Stimulated activated CD8-positive, alpha-beta memory T cell treated with anti-CD3 and anti-CD28 coated beads, Interleukin-7, amount 100 ng/mL, for 48 hours (primary cell): ENCODE measurements around the gene KIAA0319L.
"Not testable (repeated sequence)": the region's sequence is repeated elsewhere in the genome, so short reads cannot be mapped to it uniquely, and the experiment has no call there.

Experiments used
- DNase-seq, 2 donors: peaks; one replicate each; pipeline ENCODE4 v3.0.0-alpha.2; 2020; ENCODE audit warnings: low read depth in 1 of 2; ENCODE audit errors: extremely low read depth in 1 of 2

The KIAA0319L gene

GRCh38 chr1:35557118-35557610 lies at the start of gene KIAA0319L:
Gene KIAA0319L (minus strand): TSS chr1:35557403. CDS start chr1:35554491, 2,912 bp downstream.
- no peak for DNase-seq

GRCh38 chr1:35605867-35606182 lies 48.6 kb upstream of the KIAA0319L start:
- DNase-seq: no peak

- no peak for DNase-seq
These were observed 48.1 kb upstream of the KIAA0319L start for GRCh38 chr1:35605071-35605866.

DNA sequence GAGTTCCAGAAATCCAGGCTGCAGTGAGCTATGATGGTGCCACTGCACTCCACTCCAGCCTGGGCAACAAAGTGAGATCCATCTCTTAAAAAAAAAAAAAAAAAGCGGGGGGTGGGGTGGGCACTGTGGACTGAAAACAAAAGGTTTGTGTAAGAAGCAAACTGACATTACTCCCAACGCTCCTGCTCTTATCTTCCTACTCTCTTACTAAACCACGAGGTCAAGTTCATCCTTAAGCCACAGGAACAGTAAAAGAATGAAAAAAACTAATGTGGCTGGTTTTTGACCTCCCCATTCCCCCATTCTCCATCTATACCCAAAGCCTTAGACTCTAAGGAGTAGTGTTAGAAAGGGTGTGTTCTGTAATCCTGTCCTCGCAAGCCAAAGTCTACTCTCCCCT lies 46.7 kb upstream of the KIAA0319L start:
- no peak for DNase-seq

- no peak for DNase-seq
These were observed 46.3 kb upstream of the KIAA0319L start for GRCh38 chr1:35603468-35603867.

GRCh38 chr1:35600593-35600992 lies 43.4 kb upstream of the KIAA0319L start:
- DNase-seq: no peak

DNA sequence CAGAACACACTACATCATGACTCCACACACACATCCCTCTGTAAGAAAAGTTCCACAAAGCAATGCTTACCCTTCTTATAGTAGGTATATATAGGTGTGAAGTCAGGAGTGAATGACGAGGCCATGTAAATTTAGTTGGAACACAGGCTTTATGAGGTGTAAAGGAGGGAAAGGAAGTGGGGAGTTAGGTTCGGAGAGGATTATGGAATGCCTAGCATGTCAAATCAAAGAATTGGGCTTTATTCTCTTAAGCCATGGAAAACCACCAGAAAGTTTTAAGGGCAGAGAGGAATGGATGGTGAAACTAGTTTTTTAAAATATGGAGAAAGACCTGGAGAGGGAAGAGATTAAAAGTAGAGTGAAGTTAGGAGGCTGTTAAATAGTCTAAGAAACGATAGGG lies 42.2 kb upstream of the KIAA0319L start:
- DNase-seq: no peak

- no peak for DNase-seq
These were observed 41.7 kb upstream of the KIAA0319L start for GRCh38 chr1:35598895-35599294.

DNA sequence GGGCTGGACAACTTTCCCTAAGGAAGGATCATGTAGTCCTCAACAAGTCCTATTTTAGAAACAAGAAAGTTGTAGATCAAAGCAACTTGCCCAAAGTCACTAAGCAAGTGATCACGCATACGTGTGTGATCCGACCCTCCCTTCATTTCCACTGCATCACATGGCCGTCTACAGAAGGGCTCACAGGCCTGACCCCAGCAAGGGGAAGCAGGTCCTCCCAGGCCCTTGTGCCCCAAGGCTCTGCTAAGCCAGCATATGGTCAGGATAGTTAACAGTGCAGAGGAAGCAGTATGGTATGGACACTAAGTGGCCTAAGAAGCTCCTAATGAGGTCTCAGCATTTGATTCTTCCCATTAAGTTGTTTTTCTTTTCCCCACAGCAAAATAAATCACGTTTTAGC lies 40.7 kb upstream of the KIAA0319L start:
- no peak for DNase-seq

DNA sequence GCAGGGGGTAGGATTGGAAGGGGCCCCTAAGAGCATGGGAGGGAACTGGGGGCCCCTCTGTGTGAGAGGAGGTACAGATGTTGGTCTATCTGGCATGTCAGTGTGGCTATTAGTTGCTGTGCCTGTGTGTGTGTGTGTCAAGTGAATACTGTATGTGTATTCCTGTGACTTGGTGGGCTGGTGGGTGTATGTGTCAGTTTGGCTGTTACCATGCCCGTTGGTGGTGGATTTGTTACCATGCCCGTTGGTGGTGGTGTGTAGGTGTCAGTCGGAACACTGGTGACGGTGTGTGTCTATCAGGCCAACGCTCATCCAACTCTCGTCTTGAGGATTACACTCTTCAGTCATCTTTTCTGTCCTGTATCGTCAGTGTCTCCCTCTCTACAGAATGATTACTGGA lies 38.5 kb upstream of the KIAA0319L start:
- no peak for DNase-seq

DNA sequence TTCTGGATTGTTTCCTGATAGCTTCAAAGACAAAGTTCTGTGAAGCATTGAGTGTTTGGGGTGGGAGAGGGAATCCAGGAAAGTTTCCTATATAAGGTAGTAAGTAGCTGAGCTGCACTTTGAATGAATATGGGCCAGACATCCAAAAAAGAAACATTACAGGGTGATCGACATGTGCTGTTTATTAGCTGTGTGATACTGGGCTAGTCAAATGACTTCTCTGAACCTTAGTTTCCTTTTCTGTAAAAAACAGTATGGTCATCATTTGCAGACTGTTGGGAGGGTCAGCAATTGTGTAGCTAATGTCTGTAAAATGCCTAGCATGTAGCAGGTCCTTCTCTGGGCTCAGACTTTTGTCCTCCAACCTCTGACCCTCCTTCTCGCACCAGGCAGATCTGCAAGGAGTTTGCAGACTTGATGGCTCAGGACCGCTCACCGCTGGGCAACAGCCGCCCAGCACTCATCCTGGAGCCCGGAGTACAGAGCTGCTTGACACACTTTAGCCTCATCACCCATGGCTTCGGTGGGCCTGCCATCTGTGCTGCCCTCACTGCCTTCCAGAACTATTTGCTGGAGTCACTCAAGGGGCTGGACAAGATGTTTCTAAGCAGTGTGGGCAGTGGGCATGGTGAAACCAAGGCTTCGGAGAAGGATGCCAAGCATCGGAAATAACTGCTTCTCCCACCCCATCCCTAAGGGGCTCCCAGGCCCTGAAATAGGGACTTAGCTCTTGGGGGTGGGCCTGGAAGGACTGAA lies 37.0 kb upstream of the KIAA0319L start:
- no peak for DNase-seq

DNA sequence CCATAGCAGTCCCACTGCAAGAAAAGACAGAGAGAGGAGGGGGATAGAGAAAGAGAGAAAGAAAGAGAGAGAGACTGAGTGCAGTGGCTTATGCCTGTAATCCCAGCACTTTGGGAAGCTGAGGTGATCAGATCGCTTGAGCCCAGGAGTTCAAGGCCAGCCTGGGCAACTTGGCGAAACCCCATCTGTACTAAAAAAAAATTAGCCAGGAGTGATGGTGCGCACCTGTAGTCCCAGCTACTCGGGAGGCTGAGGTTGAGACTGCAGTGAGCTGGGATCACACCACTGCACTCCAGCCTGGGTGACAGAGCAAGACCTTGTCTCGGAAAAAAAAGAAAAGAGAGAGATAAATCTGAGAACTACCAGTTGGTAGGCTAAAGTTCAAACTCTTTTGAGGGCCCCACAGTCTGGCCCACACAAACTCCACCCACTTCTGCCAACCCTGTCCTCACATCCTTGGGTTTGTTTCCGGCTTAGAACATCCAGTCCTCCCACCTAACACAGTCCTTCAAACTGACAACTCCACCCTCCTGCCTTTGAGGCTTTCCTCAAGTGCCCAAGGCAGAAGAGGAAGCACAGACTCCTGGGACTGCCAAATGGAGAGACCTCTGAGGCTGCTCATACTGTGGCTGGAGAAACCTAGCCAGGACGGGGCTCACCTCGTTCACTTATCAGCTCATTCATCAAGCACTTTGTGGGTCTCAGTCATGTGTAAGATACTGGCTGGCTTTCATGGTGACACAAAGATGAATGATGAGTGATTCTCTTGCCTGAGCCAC lies 36.0 kb upstream of the KIAA0319L start:
- no peak for DNase-seq

DNA sequence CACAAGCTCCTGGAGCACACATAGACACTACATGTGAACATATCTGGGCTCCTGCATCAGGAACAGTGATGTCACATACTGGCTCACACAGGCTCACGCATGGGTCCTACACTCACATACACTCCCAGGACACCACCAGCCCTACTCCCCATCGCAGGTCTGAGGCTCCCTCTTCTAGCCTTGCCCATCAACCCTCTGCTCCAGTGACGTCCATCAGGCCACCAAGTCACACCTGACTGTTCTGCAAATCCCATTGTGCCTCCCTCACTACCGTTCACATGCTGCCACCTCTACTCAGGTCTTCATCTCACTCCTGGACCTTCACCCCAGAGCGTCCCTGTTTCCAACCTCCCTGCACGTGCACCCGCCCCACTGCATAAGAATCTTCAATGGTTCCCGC lies 34.0 kb upstream of the KIAA0319L start:
- DNase-seq: no peak

DNA sequence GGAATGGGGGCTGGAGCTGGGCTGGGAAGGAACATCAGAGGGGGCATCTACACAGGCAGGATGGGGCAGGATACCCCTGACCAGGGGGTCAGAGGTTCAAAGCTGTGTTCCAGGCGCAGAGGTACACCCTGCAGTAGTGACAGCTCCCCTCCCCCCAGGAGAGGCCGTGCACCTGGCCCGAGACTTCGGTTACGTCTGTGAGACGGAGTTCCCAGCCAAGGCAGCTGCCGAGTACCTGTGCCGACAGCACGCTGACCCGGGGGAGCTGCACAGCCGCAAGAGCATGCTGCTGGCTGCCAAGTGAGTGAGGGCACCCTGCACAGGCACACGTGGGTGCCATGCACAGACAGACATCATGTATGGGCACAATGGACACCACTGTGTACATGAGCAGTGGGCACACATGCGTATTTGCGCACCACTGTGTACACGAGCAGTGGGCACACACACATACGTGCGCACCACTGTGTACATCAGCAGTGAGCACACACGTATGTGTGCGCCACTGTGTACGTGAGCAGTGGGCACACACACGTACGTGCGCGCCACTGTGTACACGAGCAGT lies 33.4 kb upstream of the KIAA0319L start:
- DNase-seq: no peak

DNA sequence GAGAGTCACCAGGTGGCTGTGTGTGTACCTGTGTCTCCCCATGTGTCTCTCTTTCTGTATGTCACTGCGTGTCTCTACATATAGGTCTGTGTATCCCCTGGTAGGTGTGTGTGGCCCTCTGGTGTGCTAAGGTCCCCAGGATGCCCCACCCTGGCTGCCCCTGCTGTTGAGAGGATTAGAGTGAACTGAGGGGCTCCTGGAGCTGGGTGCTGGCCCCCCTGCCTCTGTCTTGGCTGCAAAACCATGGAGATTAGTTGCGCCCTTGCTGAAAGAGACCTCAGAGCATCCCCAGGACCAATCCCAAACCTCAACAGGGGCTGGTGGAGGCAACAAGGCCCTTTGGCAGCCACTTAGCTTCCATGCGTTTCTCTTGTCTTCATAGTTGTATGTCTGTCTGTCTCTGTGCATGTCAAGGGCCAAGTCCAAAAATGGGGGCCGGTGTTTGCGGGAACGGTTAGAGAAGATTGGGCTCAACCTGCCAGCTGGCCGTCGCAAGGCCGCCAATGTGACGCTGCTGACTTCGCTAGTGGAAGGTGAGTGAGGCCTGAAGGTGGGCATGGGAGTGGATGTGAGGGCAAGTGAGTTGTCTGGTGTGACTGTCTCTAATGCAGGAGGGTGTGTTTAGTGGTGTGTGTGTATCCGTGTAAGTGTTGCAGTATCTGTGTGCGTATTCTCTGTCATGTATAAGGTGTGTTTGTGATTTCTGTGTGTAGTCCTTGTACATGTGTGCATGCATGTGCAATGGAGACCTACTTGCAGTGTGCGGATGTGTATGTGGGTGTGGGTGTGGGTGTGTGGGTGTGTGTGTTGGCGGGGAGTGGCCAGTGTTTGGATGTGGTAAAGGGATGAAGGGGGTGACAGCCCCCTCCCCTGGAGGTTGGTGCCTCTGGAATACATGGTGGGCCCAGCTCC lies 32.6 kb upstream of the KIAA0319L start:
- DNase-seq: no peak

GRCh38 chr1:35588197-35588910 lies 31.2 kb upstream of the KIAA0319L start:
- no peak for DNase-seq

DNA sequence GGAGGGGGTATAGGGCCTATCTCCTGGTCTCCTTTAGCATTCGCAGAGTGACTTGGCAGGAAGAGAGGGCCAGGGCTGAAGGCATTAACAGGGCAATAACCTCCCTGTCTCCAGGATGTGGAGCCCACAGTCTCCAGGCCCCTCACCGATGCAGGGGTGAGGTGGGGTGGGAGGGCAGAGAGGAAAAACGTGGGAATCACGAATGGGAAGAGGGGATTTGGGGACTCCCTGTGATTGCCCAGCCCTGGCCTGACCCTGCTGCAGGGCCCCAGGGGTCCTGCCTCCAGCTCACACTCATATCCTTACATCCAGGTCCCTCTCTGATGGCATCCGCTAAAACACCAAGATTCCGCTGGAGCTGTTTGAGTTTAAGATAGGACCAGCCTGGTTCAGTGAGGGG lies 30.5 kb upstream of the KIAA0319L start:
- no peak for DNase-seq

DNA sequence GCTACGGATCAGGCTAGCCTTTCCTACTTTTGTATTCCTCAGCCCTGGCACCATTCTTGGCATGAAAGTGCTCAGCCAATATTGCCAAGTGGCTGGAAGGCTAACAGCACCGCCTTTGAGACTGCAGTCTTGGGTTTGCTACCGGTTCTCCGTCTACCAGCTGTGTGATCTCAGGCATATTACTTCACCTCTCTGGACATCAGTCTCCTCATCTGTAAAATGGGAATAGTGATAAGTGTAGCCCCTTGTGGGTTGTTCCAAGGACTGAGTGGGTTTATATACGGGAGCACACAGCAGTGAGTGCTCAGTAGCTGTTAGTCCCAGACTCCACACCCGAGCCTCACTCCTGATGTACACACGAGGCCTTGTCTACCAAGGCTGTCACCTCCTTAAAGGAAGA lies 29.6 kb upstream of the KIAA0319L start:
- DNase-seq: no peak

DNA sequence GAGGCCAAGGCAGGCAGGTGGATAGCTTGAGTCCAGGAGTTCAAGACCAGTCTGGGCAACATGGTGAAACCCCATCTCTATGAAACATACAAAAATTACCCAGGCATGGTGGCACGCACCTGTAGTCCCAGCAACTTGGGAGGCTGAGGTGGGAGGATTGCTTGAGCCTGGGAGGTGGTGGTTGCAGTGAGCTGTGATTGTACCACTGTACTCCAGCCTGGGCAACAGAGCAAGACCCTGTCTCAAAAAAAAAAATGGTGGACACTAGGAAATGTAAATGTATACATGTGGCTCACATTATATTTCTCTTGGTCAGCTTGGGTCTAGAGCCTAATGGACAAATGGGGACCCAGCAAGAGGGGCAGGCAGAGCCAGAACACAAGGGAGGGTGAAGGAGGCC lies 28.6 kb upstream of the KIAA0319L start:
- DNase-seq: not testable (repeated sequence)
